ENCODE data around the gene NAA30. TPM values are rescaled to one million over a fixed set of nuclear protein-coding genes. Genes with fewer than 3 reads are reported as not detected.
"Not testable (repeated sequence)": the region's sequence is repeated elsewhere in the genome, so short reads cannot be mapped to it uniquely, and the experiment has no call there.

NAA30 gene
- total RNA-seq, 4 donors from 2014 or later: 17.9 to 24.6 (median 19.2) TPM

DNA sequence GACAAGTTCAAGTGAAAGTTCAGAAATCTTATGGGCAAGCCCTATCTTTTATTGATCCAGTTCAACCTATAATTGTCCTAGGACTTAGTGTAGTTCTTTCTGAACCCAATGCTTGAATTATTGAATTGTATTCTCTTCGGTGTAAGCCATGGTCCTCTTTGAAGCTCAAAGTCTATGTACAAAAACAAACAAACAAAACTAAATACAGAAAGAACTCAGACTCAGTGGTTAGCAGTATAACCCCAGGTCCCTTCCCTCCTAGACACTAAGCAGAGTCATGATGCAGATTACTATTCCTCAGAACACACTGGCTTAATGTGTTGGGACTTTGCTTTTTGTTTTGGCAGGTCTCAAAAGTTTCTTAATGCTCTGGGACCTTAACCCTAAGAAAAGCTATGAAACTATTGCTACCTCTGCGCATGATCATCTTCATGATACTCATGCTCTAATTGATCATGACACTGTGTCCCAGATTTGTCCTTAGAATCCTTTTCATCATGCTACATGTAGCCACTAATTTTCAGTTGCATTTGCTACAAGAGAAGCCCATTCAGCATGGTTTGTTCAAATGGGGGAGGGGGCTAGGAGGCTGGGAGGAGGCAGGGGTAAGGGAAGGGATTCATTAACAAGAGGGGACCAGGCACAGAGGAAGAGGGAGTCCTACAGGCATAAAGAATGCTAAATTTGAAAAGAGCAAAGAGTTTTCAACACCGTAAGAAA lies 35.1 kb upstream of the NAA30 start:
- WGBS: 67% methylated on average over 3 of the region's 3 CpGs
- TF ChIP-seq POLR2A (IDR thresholded peaks at IDR 0.05; ENCODE audit: low read depth): no peak
- no peak for TF ChIP-seq POLR2AphosphoS5 (IDR thresholded peaks at IDR 0.05)
- TF ChIP-seq, protein P1, sequence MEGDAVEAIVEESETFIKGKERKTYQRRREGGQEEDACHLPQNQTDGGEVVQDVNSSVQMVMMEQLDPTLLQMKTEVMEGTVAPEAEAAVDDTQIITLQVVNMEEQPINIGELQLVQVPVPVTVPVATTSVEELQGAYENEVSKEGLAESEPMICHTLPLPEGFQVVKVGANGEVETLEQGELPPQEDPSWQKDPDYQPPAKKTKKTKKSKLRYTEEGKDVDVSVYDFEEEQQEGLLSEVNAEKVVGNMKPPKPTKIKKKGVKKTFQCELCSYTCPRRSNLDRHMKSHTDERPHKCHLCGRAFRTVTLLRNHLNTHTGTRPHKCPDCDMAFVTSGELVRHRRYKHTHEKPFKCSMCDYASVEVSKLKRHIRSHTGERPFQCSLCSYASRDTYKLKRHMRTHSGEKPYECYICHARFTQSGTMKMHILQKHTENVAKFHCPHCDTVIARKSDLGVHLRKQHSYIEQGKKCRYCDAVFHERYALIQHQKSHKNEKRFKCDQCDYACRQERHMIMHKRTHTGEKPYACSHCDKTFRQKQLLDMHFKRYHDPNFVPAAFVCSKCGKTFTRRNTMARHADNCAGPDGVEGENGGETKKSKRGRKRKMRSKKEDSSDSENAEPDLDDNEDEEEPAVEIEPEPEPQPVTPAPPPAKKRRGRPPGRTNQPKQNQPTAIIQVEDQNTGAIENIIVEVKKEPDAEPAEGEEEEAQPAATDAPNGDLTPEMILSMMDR (IDR thresholded peaks at IDR 0.05): no peak
- no peak for TF ChIP-seq EP300 (IDR thresholded peaks at IDR 0.05)
- Histone ChIP-seq H3K27me3 (no peaks in the 10 kb centered on the region), H3K4me3 (no peak overlapping the region), H3K27ac (replicated peaks in 1 of 4) (no peak overlapping the region), H3K36me3 (no peaks in the 10 kb centered on the region), H3K4me1 (no peaks in the 10 kb centered on the region), H3K9me3 (no peaks in the 10 kb centered on the region)
- intact Hi-C loops (cut with DNase I): no loop called here
- DNase-seq (ENCODE audit: extremely low spot score): no peak

DNA sequence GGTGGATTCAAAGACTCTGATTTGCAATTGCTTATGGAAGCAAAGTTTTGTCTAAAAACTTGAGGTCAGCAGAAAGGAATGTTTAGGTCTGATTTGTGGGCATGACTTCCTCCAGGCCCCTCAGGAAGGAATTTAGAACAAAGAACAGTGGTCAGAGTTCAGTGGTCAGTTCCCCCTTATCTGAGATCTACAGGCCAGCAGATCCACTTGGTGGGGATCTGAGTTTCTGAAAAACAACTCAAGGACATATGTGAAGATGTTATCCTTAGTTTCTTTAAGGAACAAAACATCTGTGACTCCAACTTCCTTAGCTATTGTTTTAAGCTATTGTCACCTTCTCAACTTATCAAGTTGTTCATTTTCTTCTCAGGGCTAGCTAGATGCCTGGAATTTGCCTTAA lies 28.0 kb upstream of the NAA30 start:
- no peak for DNase-seq (ENCODE audit: extremely low spot score)
- no peak overlapping the region for H3K4me3 ChIP-seq
- no peaks in the 10 kb centered on the region for H3K36me3 ChIP-seq
- no peaks in the 10 kb centered on the region for H3K27me3 ChIP-seq
- no peak overlapping the region for H3K27ac ChIP-seq (replicated peaks in 1 of 4)
- H3K9me3 ChIP-seq: no peaks in the 10 kb centered on the region
- TF ChIP-seq, protein P1 (IDR thresholded peaks at IDR 0.05): no peak
- no peak for TF ChIP-seq POLR2A (IDR thresholded peaks at IDR 0.05; ENCODE audit: low read depth)
- intact Hi-C loops (cut with DNase I): no loop called here
- no peaks in the 10 kb centered on the region for H3K4me1 ChIP-seq

DNA sequence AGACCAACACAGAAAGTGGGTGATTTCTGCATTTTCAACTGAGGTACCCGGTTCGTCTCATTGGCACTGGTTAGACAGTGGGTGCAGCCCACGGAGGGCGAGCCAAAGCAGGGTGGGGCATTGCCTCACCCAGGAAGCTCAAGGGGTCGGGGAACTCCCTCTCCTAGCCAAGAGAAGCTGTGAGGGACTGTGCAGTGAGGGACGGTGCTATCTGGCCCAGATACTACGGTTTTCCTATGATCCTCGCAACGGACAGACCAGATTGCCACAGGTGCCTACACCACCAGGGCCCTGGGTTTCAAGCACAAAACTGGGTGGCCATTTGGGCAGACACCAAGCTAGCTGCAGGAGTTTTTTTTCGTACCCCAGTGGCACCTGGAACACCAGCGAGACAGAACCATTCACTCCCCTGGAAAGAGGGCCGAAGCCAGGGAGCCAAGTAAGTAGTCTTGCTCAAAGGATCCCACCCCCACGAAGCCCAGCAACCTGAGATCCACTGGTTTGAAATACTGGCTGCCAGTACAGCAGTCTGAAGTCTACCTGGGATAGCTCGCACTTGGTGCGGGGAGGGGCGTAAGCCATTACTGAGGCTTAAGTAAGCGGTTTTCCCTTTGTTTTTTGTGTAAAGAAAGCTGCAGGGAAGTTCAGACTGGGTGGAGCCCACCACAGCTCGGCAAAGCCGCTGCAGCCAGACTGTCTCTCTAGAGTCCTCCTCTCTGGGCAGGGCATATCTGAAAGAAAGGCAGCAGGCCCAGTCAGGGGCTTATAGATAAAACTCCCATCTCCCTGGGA lies 25.5 kb upstream of the NAA30 start:
- Histone ChIP-seq H3K27me3 (no peaks in the 10 kb centered on the region), H3K4me3 (no peak overlapping the region), H3K27ac (replicated peaks in 1 of 4) (no peak overlapping the region), H3K36me3 (no peaks in the 10 kb centered on the region), H3K4me1 (no peaks in the 10 kb centered on the region), H3K9me3 (no peaks in the 10 kb centered on the region)
- no peak for DNase-seq (ENCODE audit: extremely low spot score)
- 72% methylated on average over 18 of the region's 19 CpGs for WGBS
- TF ChIP-seq POLR2AphosphoS5 (IDR thresholded peaks at IDR 0.05): no peak
- no peak for TF ChIP-seq EP300 (IDR thresholded peaks at IDR 0.05)
- TF ChIP-seq POLR2A (IDR thresholded peaks at IDR 0.05; ENCODE audit: low read depth): no peak
- intact Hi-C loops (cut with DNase I): no loop called here

GRCh38 chr14:57370187-57370586 lies 20.2 kb upstream of the NAA30 start:
- intact Hi-C loops (cut with DNase I); H3K9me3 ChIP-seq; H3K36me3 ChIP-seq; H3K27me3 ChIP-seq; H3K4me1 ChIP-seq; DNase-seq (ENCODE audit: extremely low spot score); H3K27ac ChIP-seq (replicated peaks in 1 of 4); H3K4me3 ChIP-seq: not testable (repeated sequence)
- WGBS: 94% methylated on average over 5 of the region's 5 CpGs

DNA sequence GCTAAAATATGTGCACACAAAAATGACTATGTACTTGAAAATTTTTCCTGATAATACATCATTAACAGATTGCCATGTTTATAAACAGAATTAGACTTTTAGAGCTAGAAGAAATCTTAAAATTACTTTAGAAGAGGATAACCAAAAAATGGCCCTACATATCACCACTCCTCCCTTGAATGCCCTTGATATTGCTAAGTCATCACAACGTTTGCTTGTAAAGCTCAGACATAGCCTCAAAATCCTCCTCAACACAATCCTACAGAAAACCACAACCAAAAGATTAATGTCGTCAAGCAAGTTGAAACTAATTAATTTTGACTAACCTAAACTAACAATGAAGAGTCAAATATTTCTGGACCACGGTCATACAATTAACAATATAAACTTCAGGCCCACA lies 19.4 kb upstream of the NAA30 start:
- no peak for DNase-seq (ENCODE audit: extremely low spot score)
- WGBS: 43% methylated on average over 3 of the region's 3 CpGs

More for the DNA sequence above, 19.4 kb upstream of the NAA30 start:
- Histone ChIP-seq H3K4me3 (no peak overlapping the region), H3K27ac (replicated peaks in 1 of 4) (no peak overlapping the region), H3K4me1 (no peaks in the 10 kb centered on the region), H3K9me3 (no peaks in the 10 kb centered on the region), H3K27me3 (no peaks in the 10 kb centered on the region), H3K36me3 (no peaks in the 10 kb centered on the region)
- intact Hi-C loops (cut with DNase I): no loop called here
- TF ChIP-seq EP300 (IDR thresholded peaks at IDR 0.05) (no peak), POLR2AphosphoS5 (IDR thresholded peaks at IDR 0.05) (no peak), POLR2A (IDR thresholded peaks at IDR 0.05; ENCODE audit: low read depth) (no peak)
- TF ChIP-seq, protein P1 (IDR thresholded peaks at IDR 0.05): no peak

All from esophagus muscularis mucosa (tissue), 4 donors.